NCI-H1417 (cell line): ENCODE results near the gene RNF114.
"Not testable (repeated sequence)": the region's sequence is repeated elsewhere in the genome, so short reads cannot be mapped to it uniquely, and the experiment has no call there.

ENCODE experiments used
- DNase-seq, 3 experiments: peaks; one replicate each; lab custom pipeline; 2025; lab: John Stamatoyannopoulos, UW

RNF114 gene

DNA sequence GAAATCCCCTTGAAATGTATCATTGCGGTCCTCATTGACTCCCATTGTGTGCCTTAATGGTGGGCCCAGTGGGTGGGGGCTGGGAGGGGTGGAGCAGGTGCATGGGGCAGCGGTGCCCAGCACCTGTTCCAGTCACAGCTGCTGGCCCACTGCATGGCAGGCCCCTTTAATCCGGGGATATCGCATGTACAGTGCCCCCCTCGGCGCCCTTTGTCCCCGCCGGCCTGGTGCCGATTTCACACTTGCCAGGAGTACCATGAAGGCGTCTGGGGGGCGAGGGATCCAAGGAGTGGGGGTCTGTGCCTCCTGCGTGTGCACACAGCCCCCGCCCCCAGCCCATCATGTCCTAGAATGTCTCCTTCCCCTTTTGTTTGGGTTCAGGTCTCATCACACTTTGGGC is 49.4 kb downstream of the RNF114 start:
- DNase-seq: no peak

DNA sequence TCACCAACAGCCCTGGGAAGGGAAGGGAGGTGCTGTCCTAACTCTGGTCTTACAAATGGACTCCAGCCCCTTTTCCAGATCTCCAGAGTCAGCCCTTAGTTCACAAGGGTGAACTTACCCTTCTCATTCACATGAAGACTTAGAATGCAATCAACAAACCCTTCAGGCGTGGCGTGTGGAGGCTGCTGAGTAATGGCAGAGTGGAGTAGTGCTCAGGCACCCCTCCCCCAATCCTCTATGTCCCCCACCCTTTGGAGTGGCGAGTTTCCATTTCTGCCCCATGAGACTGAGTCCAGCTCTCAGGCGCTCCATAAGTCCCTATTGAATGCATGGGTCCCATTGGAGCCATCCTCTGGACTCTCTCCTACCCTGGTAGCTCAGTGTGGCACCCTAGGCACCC is 49.9 kb downstream of the RNF114 start:
- no peak for DNase-seq

DNA sequence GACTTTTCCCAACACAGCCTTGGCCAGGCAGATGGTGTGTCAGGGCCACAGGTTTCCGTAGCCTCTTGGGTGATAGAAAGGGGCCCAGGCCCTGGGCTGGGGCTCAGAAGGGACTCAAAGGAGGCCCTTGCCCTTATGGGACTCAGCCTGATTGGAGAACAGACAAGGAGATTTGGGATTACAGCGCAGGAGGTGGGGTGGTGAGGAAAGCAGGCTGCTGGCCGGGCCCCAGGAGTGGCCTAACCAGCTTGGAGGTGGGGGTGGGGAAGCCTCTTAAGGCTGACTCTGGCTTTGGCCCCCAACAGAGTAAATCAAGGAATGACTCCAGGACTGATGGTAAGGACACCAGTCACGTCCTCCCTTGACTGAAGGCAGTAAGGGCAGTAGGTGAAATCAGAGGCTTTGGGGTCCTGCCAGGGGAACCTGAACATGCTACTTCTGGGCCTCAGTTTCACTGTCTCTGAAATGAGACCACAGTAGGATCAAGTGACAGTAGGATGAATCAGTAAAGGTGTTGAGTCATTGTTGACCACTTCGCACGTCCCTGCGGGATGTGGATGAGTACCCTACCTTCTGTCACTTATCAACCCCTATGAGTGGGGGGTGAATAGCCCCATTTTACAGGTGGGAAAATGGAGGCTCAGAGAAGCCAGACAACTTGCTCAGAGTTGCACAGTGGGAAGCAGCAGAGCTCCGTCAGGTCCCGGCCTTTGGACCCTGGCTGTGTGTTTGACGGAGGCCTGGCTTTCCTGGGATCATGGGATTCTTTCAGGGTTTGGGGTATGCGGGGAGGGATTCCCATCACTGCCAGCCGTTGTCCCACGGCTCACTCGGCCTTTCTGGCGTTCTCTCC is 51.0 kb downstream of the RNF114 start:
- DNase-seq: no peak

DNA sequence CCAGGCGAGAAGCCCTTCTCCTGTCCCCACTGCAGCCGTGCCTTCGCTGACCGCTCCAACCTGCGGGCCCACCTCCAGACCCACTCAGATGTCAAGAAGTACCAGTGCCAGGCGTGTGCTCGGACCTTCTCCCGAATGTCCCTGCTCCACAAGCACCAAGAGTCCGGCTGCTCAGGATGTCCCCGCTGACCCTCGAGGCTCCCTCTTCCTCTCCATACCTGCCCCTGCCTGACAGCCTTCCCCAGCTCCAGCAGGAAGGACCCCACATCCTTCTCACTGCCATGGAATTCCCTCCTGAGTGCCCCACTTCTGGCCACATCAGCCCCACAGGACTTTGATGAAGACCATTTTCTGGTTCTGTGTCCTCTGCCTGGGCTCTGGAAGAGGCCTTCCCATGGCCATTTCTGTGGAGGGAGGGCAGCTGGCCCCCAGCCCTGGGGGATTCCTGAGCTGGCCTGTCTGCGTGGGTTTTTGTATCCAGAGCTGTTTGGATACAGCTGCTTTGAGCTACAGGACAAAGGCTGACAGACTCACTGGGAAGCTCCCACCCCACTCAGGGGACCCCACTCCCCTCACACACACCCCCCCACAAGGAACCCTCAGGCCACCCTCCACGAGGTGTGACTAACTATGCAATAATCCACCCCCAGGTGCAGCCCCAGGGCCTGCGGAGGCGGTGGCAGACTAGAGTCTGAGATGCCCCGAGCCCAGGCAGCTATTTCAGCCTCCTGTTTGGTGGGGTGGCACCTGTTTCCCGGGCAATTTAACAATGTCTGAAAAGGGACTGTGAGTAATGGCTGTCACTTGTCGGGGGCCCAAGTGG is 51.9 kb downstream of the RNF114 start:
- DNase-seq: no peak

DNA sequence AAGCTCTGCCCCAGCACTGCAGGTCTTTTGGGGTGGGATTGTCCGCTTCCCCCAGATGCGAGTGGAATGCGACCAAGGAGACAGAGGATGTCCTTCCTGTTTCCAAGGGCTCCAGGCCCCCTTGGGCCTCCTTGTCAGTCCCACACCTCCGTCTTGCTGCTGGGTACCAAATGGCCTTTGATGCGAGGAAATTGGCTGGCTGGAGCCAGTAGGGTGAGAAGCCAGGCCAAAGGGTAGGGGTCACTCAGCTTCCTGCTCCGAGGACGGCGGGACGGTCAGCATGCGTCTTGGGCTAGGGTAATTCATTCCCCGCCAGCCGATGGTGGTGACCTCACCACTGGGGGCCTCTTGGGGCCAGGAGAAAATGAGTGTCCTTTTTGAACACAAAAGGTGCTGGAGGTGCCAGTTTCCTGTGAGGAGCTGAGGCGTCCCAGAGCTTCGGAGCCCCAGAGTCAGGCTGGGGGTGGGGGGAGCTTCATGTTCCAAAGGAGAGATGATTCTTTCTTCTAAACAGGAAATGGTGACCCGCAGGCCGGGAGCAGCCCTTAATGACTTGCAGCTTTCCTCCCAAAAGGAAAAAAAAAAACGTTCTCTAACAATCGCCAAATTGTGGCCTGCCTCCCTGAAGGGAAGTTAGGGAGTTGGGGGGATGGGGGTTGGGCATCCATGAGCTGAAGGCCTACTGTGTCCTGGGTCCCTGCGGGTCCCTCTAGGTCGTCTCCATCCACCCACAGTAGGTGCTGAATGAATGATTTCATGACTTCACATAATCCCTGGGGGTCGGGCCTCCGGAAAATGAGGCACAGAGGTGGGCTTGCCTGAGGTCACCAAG is 53.3 kb downstream of the RNF114 start:
- DNase-seq: no peak

DNA sequence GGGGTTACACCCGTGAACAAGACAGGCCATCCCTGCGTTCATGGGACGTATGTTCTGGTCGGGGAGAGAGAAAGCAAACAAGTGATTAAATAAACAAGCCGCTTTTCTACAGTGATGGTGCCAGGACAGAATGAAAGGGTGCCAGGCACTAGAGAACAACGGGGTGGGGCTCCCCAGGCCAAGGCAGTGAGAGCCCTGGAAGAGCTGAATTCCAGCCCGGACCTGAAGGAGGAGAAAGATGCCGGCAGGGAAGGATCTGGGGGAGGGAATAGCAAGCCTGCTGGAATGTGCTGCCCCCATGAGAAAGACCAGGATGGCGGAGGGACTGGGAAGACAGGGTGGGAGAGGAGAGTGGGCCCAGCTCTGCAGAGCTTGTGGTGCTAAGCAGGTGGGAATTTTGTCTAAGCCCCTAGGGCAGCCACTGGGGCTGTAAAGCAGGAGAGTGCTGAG is 54.1 kb downstream of the RNF114 start:
- no peak for DNase-seq

DNA sequence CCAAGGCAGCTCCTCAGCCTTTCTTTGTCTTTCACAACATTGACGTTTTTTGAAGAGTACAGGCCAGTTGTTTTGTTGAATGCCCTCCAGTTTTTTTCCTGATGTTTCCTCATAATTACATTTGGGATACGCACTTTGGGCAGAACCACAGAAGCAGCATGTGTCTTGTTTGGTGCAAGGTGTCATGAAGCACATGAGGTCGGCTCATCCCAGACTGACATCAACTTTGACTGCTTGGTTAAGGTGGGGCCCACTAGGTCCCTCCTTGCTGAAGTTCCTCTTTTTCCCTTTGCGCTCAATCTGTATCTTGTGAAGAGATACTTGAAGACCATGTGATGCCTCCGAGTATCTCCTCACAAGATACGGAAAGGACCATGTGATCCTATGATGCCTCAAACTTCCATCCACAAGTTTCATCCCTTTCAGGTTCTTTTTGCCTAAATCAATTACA is 57.1 kb downstream of the RNF114 start:
- DNase-seq: no peak

DNA sequence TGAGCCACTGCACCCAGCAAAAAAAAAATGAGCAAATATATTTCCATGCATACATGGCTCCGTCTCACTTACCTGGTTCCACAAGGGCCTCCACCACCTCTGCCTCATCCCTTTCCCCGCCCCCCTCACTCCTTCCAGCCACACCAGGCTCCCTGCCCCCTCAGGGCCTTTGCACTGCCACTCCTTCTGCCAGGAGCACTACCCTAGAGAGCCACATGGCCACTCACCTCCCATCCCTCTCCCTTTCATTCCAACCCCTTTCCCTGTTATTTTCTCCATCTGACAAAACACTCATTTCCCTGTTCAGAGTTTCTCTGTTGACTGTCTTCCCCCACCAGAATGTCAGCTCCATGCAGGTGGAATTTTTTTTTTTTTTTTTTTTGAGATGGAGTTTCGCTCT is 59.4 kb downstream of the RNF114 start:
- DNase-seq: no peak

DNA sequence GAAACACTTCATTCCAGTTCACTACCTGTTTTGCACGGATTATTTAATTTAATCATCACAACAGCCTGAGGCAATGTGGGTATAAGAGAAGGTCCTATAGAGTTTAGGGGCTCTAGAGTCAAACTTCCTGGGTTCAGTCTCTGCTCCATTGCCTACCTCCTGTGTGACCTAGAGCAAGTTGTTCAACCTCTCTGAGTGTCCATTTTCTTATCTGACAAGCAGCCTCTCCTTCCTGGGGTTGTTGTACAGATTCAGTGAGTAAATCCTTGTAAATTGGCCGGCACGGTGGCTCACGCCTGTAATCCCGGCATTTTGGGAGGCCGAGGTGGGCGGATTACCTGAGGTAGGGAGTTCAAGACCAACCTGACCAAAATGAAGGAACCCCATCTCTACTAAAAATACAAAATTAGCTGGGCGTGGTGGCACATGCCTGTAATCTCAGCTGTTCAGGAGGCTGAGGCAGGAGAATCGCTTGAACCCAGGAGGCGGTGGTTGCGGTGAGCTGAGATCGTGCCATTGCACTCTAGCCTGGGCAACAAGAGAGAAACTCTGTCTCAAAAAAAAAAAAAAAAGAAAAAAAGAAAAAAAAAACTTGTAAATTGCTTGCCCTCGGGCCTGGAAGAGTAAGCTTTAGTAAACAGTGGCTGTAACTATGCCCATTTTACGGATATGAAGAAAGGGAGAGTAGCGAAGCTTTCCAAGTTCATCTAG is 62.4 kb downstream of the RNF114 start:
- DNase-seq: not testable (repeated sequence)

DNA sequence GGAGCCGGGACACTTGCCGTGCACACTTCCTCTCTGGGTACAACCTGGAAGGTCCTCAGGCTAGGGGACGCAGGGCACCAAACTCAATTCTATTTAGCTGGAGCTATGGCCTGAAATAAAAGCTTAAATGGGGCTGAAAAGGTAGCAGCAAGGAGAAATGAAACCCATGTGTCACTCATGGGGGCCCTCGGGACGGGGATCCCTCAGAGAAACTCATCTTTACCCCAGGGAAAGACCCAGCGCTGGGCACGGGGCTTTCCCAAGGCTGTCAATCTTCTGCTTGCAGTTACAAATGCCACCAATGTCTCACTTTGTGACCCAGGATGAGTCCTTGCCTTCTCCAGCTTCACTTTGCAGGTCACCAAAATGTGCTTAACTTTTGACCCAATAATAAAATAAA is 63.1 kb downstream of the RNF114 start:
- DNase-seq: no peak

DNA sequence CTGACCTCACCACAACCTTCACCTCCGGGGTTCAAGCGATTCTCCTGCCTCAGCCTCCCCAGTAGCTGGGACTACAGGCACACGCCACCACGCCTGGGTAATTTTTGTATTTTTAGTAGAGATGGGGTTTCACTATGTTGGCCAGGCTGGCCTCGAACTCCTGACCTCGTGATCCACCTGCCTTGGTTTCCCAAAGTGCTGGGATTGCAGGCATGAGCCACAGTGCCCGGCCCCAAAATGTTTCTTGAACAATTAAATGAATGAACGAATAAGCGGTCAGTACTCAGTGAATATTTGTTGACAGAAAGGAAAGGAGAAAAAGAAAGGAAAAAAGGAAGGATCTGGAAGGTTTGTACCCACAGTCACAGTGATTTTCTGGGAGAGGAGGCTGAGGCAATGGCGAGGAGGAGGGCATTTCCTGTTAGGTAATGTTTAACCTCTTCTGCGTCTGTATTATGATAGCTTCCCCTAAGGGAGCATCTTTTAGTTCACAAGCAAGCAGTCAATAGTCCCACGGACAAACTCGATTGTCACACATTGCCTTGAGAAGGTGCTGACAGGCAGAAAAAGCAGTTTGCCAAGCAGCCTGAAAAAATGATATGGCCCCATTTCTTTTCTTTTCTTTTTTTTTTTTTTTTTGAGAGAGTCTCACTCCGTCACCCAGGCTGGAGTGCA is 64.5 kb downstream of the RNF114 start:
- not testable (repeated sequence) for DNase-seq

DNA sequence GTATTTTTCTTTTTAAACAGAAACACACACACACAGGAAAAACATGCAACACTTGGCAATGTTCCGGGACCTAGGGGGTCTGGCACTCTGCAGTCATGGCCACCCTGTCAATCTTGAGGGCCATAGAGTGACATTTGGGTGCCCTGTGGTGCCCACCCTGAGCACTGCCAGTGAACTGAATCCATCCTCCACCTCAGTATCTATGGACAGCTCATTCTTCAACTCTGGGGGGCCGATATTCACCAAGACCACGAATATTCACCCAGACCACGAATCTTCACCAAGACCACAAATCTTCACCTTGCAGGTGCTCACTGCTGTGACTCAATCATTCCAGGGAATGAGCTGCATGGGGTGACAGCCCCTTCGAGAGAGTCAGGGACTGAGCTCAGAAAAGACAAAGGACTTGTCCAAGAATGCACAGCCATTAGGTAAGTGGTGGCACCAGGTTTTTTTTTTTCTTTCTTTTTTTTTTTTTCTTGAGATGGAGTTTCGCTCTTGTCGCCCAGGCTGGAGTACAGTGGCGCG is 65.7 kb downstream of the RNF114 start:
- no peak for DNase-seq

DNA sequence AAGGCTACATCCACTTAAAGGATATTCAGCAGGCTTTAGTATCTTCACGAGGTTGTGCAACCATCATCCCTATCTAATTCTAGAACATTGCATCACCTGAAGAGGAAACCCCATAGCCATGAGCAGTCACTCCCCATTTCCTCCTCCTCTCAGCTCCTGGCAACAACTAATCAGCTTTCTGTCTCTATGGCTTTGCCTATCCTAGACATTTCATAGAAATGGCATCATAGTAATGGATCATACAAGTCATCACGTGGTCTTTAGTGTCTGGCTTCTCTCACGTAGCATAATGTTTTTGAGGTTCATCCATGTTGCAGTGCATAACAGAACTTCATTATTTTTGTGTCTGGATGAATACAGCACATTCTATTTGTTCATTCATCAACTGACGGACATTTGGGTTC is 67.1 kb downstream of the RNF114 start:
- DNase-seq: no peak
